SU-DHL-6 (cell line): ENCODE results near the gene NFATC3.

ENCODE experiments used
- EZH2phosphoT487 ChIP-seq: fragments of 200-600 bp; sonication (generic), shearing (Covaris generic); conservative IDR thresholded peaks from 2 replicates; pipeline ENCODE4 v1.6.1; 2018; ENCODE audit warnings: mild to moderate bottlenecking, antibody characterized with exemption, low read length, moderate library complexity, mixed read lengths
- TF ChIP-seq, protein P1 (sequence below): fragments of 200-600 bp; sonication (generic); IDR thresholded peaks from one replicate; pipeline ENCODE4 v1.5.1; 2017; ENCODE audit warnings: antibody characterized with exemption, mild to moderate bottlenecking, low read length, moderate library complexity; ENCODE audit not compliant: insufficient read depth, poor library complexity, severe bottlenecking

DNA sequence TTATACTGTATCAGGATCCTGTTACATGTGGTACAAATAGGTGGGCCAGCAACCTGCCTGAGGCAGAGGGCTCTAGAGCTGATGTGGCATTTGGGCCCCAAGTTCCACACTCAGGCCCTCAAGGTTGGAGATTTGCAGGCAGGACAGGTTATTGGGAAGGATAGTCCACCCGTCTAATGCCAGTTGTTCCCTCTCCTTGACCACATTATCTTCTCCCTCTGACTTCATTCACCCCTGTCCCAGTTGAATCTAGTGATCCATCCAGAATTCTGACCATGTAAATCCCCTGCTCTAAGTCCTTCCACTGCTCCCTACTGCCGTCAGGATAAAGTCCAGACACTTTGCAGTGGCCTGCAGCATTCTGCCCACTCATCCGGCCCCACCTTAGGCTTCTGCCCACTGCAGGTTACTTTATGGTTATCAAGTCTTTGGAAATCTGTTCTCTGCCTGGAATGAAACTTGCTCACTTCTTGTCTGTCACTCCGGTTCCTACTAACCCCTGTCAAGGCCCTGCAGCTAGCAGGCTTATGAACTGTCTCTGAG lies 1.9 kb upstream of the NFATC3 start:
- TF ChIP-seq, protein P1, sequence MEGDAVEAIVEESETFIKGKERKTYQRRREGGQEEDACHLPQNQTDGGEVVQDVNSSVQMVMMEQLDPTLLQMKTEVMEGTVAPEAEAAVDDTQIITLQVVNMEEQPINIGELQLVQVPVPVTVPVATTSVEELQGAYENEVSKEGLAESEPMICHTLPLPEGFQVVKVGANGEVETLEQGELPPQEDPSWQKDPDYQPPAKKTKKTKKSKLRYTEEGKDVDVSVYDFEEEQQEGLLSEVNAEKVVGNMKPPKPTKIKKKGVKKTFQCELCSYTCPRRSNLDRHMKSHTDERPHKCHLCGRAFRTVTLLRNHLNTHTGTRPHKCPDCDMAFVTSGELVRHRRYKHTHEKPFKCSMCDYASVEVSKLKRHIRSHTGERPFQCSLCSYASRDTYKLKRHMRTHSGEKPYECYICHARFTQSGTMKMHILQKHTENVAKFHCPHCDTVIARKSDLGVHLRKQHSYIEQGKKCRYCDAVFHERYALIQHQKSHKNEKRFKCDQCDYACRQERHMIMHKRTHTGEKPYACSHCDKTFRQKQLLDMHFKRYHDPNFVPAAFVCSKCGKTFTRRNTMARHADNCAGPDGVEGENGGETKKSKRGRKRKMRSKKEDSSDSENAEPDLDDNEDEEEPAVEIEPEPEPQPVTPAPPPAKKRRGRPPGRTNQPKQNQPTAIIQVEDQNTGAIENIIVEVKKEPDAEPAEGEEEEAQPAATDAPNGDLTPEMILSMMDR = no peak
- TF ChIP-seq EZH2phosphoT487 = no peak
